Left ventricle myocardium superior (tissue), 1 donor: Measurements from ENCODE around the gene PCDH15. TPM values are rescaled to one million over a fixed set of nuclear protein-coding genes. Genes with fewer than 3 reads are reported as not detected.

Experiments used
- ATAC-seq: fragments of 200-7000 bp; cut with Tn5 transposase; one replicate; pipeline ENCODE4 v1.9.1; 2020; ENCODE audit warnings: mild to moderate bottlenecking, moderate library complexity
- DNase-seq: peaks from one replicate; pipeline ENCODE4 v3.0.0-alpha.2; 2020
- intact Hi-C: fragments of 100-400 bp; cut with micrococcal nuclease; formaldehyde crosslinking; loops from one replicate; pipeline ENCODE4 v1.11.0; 2022
- total RNA-seq: library from RNA; stranded (reverse); fragmentation: NEBNext Ultra II Directional; extraction: Animal tissue kit (Norgen Biotek cat#: 25700); gene quantifications from one replicate; pipeline ENCODE4 v1.2.1, GENCODE V29; 2021
- donor health status: DM: no; HTN: yes; CAD: no; lungs with severe emphysema.

PCDH15 gene
- total RNA-seq, 1 donor from 2014 or later, result 0.25 TPM

DNA sequence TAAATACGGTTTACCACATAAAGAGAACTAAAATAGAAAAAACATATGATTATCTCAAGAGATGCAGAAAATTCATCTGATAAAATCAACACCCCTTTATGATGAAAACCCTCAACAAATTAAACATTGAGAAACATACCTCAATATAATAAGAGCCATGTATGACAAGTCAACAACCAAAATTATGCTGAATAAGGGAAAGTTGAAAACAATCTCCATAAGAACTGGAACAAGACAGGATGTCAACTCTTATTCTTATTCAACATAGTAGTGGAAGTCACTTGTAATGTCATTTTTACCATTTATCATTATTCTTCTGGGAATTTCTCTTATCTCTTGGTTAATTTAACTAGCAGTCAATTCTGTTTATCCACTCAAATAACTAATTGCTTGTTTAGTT, 79.0 kb downstream of the PCDH15 start:
- ATAC-seq (no peak), DNase-seq (no peak)
- intact Hi-C loops, result no loop called here

DNA sequence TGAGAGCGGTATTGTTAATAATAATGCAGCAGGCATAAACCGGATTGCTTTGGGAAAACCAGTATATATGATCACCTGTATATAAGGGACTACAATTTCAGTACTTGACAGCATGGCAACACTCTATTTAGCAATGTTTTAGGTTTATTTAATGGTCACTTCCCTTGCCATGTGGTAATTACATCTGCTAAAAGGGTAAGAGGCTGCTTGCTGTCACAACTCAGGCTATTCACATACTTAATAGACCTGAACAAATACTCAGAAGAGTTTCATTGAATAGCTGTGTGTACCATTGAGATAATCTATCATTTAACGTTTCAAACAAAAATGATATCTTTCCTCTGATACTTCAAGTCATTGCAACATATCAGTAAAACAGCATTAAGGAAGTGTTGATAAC, 90.1 kb downstream of the PCDH15 start:
- ATAC-seq, result no peak

DNA sequence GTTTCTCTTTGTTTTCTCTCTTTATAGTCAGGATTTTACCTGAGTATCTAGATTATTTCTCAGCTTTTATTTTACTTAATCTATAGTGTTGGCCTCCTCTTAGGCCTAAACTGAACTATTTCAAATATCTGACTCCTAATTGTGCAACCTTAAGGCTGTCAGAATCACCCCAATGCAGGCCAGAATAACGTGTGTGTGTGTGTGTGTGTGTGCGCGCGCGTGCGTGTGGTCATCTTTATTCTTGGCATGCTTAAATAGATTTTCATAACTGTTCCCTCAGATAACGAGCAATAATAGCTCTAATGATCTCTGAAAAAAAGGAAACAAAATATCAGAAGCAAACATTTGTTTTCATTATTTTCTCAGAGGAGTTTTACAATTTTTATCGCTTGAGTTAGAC, 92.4 kb downstream of the PCDH15 start:
- no peak for DNase-seq

More for the DNA sequence above, 90.1 kb downstream of the PCDH15 start:
- intact Hi-C loops, result no loop called here
- no peak for DNase-seq

GRCh38 chr10:54708021-54708420, 93.0 kb downstream of the PCDH15 start:
- ATAC-seq (no peak), DNase-seq (no peak)
- intact Hi-C loops, result no loop called here

More for the DNA sequence above, 92.4 kb downstream of the PCDH15 start:
- ATAC-seq, result no peak
- intact Hi-C loops, result no loop called here

- intact Hi-C loops, result no loop called here
- DNase-seq (no peak), ATAC-seq (no peak)
Observed at GRCh38 chr10:54702583-54703485, 98.2 kb downstream of the PCDH15 start.

- intact Hi-C loops, result no loop called here
- no peak for ATAC-seq
- DNase-seq, result no peak
Observed at GRCh38 chr10:54691331-54691730, 109.7 kb downstream of the PCDH15 start.

- no peak for ATAC-seq
- intact Hi-C loops, result no loop called here
- no peak for DNase-seq
Observed at GRCh38 chr10:54682554-54682953, 118.5 kb downstream of the PCDH15 start.

DNA sequence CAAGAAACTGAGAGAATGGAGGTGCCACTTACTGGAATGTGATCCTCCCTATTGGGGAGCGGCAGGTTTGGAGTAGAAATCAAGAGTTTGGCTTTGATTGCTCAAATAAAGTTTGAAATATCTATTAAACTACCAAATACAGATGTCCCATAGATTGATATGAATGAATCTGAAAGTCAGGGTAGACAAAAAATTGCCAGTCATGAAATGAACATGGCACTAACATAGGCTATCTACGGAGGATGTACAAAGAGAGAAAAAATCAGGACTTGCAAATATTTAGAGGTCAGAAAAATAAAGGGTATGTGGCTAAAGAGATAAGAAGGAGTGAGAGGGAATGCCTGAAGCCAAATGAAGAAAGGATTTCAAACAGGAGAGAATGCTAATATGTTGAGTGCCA, 119.9 kb downstream of the PCDH15 start:
- no peak for ATAC-seq
- DNase-seq, result no peak
- intact Hi-C loops, result no loop called here

GRCh38 chr10:54667136-54667535, 133.9 kb downstream of the PCDH15 start:
- DNase-seq, result no peak
- intact Hi-C loops, result no loop called here
- ATAC-seq, result no peak

DNA sequence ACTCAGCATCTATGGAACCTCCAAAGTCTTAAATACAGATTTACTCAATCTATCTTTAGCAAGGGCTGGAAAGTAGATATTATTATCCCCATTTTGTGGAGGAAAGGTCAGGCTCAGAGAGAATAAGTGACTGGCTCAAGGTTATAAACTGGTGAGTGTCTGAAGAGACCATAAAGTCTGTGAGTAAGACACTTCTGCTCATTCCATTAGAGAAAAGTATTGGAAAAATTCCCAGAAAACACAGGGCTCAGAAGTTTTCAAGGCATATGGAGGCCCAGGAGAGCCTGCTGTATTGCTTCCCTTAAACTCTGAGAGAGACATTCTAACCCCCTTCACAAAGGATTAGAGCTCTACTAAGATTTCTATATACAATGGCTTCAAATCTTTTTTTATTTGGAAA, 134.8 kb downstream of the PCDH15 start:
- ATAC-seq (no peak), DNase-seq (no peak)
- intact Hi-C loops, result no loop called here

GRCh38 chr10:54665095-54665494, 135.9 kb downstream of the PCDH15 start:
- intact Hi-C loops, result no loop called here
- ATAC-seq (no peak), DNase-seq (no peak)

DNA sequence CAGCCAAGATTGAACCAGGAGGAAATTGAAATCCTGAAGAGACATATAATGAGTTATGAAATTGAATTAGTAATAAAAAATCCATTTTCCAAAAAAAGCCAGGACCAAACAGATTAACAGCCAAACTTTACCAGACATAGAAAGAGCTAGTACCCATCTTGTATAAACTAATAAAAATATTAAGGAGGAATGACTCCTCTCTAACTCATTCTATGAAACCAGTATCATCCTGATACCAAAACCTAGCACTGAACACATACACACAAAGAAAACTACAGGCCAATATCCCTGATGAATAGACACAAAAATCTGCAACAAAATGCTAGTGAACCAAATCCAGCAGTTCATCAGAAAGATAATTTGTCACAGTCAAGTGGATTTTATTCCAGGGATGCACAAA, 140.6 kb downstream of the PCDH15 start:
- ATAC-seq, result no peak
- no peak for DNase-seq

DNA sequence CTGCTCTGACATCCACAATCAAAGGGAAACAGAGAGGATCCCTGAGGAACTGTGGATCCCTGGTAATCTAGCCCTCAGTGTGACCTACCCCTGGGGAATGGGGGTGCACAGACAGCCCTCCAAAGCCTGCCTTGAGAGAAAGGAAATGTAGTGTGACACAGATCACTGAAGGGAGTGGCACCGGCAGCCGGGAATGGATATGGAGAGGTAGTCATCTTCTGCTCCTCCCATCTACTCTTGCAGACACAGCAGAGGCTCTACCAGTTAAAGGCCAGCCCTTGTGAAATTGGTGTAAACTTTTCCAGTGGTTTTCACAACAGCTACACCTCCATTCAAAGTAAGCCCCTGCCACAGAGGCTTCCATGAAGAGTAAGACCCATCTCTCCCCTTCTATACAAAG, 144.4 kb downstream of the PCDH15 start:
- ATAC-seq (no peak), DNase-seq (no peak)
- intact Hi-C loops, result no loop called here

More for the DNA sequence above, 140.6 kb downstream of the PCDH15 start:
- intact Hi-C loops, result no loop called here

DNA sequence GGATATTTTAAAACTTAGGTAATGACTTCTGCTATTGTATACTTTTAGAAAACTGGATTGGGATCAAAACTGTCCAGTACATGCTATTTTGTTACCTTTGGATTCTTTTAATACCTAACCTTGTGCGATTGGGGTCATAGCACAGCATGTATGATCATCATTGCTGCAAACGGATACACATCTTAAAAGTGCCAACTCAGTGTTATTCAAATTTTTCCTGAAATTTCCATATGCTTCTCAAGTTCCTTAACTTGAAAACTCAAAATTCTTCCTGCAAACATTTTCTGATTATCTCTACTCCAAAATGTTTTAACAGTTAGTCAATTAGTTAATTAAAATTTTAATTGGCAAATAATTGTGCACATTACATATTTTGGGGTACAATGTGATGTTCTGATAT, 147.5 kb downstream of the PCDH15 start:
- intact Hi-C loops, result no loop called here
- ATAC-seq, result no peak

DNA sequence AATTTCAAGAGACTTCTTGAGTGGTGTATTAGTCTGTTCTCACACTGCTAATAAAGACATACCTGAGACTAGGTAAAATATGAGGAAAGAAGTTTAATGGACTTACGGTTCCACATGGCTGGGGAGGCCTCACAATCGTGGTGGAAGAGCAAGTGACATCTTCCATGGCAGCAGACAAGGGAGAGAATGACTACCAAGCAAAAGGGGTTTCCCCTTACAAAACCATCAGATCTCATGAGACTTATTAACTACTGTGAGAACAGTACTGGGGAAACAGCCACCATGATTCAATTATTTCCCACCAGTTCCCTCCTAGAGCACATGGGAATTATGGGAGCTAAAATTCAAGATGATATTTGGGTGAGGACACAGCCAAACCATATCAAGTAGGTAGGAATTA, 150.5 kb downstream of the PCDH15 start:
- ATAC-seq (no peak), DNase-seq (no peak)
- intact Hi-C loops, result no loop called here

More for the DNA sequence above, 147.5 kb downstream of the PCDH15 start:
- DNase-seq, result no peak

- ATAC-seq, result no peak
- intact Hi-C loops, result no loop called here
- no peak for DNase-seq
Observed at GRCh38 chr10:54622017-54622416, 179.0 kb downstream of the PCDH15 start.

DNA sequence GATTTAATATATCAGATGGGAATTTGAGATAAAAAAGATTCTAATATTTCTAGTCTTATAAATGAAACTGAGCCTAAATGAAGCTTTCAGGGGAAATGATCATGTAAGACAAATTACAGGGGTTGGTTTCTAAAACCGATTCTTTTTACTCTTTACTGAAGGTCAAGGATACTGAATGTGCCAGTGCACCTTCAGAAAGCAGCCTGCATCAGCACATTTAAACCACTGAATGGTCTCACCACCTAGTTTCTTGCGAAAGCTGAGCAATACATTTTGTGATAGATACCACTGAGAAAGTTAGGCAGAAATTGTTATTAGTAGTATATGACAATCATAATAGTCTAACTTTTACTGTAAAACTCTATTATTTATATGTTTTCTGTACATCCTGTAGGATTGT, 180.7 kb downstream of the PCDH15 start:
- intact Hi-C loops, result no loop called here
- DNase-seq (no peak), ATAC-seq (no peak)

DNA sequence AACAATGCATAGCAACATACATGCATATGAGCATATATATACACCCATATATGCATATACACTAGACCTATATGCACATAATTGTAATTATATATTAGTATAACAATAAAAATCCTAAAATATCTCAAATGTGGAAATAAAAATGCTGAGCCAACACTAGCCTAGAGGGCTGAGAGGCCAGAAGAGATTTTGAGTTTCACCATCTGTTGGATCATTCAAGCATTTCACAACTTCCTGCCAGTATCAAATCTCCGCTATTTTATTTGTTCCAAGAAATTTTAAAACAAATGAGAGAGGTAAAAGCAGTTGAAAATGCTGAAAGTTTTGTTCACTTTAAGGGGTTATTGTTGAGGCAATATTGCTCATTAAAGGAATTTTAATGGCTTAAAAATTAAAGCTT, 187.0 kb downstream of the PCDH15 start:
- intact Hi-C loops, result no loop called here
- no peak for DNase-seq
- ATAC-seq, result no peak

- intact Hi-C loops, result no loop called here
- DNase-seq (no peak), ATAC-seq (no peak)
Observed at GRCh38 chr10:54613162-54613561, 187.9 kb downstream of the PCDH15 start.

DNA sequence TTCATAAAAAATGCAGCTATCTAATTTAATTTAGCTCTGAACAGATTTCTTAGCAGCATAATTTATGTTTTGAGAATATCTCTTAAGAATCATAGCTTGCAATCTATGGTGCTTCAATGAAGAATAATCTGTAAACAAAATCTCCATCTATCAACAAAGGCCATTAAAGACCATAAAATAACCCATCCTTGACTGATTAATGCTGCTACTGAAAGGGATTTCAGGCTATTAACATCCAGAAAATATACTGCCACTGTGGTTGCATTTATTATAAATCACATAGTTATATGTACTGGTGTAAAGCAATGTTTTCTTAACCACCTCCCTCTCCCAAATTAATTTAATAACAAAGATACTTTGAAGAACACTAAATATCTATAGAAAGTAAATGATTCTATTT, 191.6 kb downstream of the PCDH15 start:
- DNase-seq (no peak), ATAC-seq (no peak)
- intact Hi-C loops, result no loop called here

- ATAC-seq, result no peak
- DNase-seq, result no peak
- intact Hi-C loops, result no loop called here
Observed at GRCh38 chr10:54607983-54608382, 193.0 kb downstream of the PCDH15 start.
